GM19023 (cell line): Measurements from ENCODE around the gene DIDO1.
A peak's percentile ranks its signal among the peaks of the same experiment; 100 is the strongest.

Experiments used
- ATAC-seq: cut with Tn5 transposase; IDR thresholded peaks from one replicate; pipeline ENCODE4 v1.9.1; 2021; ENCODE audit warnings: mild to moderate bottlenecking, moderate library complexity; ENCODE audit not compliant: unreplicated experiment

Gene DIDO1

GRCh38 chr20:62951143-62951895, 25.0 kb upstream of the DIDO1 start:
- ATAC-seq: no peak

GRCh38 chr20:62950741-62951140, 24.4 kb upstream of the DIDO1 start:
- no peak for ATAC-seq

- no peak for ATAC-seq
Observed at GRCh38 chr20:62949962-62950361, 23.7 kb upstream of the DIDO1 start.

DNA sequence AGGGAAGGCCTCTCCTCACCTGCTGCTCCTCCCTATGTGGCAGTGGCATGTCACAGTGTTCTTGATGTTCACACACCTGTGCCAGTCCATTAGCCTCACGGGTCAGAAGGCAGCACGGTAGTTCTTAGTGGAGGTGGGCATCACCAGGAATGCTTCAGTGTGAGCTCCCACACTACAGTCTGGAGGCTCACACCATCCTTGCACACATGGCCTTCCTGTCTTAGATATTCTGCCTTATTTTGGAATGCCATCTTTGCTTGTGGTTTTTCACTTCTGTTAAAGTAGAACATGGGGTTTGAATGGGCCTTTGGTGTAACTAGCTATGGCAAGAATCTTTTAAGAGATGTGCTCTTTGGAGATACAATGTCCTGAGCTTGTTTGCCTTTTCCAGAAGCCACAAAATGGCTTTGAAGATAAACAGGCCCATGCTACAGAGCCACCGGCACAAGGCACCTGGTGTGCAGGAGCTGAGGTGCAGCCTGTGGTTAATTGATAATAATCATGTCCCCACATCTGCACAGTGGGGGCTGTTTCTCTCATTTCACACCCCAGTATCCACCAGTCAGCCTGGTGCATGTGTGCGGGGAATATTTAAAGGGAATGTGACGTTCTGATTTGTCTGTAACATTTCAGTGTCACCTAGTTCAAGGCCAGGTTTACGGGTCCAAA, 23.0 kb upstream of the DIDO1 start:
- ATAC-seq: no peak

- no peak for ATAC-seq
Observed at GRCh38 chr20:62947532-62948300, 21.4 kb upstream of the DIDO1 start.

DNA sequence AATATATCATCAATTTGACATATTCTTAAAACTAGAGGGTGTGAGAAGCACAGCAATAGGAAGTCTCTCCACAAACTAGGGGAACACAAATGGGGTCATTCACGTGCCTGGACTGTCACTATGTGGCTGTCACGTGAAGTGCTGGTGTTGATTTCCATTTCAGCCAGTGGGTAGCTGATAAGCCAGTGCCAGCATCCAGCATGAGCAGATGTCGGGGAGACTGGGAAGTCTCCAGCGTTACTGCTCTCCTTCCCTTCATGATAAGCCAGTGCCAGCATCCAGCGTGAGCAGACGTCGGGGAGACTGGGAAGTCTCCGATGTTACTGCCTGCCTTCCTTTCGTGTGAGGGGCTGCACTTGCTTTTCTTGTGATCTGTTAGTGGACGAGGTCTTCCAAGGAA, 20.6 kb upstream of the DIDO1 start:
- no peak for ATAC-seq

GRCh38 chr20:62945771-62946339, 19.6 kb upstream of the DIDO1 start:
- no peak for ATAC-seq

- no peak for ATAC-seq
Observed at GRCh38 chr20:62944746-62945145, 18.4 kb upstream of the DIDO1 start.

GRCh38 chr20:62944184-62944583, 17.9 kb upstream of the DIDO1 start:
- ATAC-seq: no peak

DNA sequence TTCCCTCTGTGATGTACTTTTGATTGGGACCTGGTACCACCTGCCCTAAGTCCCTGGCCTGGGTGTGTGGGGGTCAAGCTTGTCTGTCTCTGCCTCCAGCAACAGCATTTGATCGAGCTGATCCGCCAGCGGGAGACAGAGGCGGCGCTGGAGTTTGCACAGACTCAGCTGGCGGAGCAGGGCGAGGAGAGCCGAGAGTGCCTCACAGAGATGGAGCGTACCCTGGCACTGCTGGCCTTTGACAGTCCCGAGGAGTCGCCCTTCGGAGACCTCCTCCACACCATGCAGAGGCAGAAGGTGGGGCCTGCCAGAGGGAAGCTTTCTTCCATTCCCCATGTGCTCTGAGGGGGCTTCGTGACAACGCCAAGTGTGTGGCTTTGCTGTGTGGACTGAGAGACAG, 17.1 kb upstream of the DIDO1 start:
- ATAC-seq: no peak

GRCh38 chr20:62942456-62942855, 16.2 kb upstream of the DIDO1 start:
- no peak for ATAC-seq

- ATAC-seq: no peak
Observed at GRCh38 chr20:62941792-62942191, 15.5 kb upstream of the DIDO1 start.

GRCh38 chr20:62940875-62941274, 14.6 kb upstream of the DIDO1 start:
- no peak for ATAC-seq

GRCh38 chr20:62938105-62938888, 12.0 kb upstream of the DIDO1 start, which contains the start of gene GID8:
TSS of gene GID8 (plus strand) at chr20:62938147. CDS start at chr20:62941503, 3,356 bp downstream.
- ATAC-seq: peak; percentile 44

DNA sequence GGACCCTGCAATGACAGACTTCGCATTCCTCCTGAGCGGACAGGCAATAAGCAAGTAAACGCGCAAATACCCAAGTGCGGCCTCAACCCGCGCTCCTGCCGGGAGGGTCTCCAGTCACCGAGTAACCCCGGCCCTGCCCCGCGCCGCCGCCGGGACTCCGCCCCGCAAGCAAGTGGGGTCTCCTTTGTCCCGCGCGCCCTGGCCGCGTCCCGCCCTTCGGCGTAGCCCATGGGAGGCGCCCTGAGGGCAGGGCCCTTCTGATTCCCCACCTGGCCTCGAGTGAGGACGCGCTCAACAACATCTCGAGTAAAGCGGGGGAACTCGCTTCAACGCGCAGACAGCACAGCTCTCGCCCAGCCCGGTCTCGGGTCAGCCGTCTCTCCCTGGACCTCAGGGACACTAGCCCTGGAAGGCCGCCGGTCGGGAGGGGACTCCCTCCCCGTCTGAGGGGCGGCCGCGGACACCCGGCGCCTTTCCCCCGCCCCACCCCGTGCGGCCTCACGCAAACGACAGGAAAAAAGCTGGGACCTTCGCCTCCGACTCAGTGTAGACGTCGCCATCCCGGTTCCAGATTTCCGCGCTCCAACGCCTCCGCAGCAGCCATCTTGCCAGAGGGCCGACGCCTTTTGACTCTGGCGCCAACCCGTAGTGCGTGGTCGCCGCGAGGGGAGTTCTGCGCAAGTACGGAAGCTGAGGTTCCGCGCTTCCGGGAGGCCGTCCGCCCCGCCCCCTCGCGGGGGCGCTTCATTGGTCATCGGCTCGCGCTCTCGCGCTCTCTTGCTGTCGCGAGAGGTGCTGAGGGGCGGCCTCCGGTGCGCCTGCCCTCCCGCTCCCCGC, 11.2 kb upstream of the DIDO1 start:
- ATAC-seq: peak; percentile 81

- ATAC-seq: no peak
Observed at GRCh38 chr20:62935968-62936585, 9.8 kb upstream of the DIDO1 start.

DNA sequence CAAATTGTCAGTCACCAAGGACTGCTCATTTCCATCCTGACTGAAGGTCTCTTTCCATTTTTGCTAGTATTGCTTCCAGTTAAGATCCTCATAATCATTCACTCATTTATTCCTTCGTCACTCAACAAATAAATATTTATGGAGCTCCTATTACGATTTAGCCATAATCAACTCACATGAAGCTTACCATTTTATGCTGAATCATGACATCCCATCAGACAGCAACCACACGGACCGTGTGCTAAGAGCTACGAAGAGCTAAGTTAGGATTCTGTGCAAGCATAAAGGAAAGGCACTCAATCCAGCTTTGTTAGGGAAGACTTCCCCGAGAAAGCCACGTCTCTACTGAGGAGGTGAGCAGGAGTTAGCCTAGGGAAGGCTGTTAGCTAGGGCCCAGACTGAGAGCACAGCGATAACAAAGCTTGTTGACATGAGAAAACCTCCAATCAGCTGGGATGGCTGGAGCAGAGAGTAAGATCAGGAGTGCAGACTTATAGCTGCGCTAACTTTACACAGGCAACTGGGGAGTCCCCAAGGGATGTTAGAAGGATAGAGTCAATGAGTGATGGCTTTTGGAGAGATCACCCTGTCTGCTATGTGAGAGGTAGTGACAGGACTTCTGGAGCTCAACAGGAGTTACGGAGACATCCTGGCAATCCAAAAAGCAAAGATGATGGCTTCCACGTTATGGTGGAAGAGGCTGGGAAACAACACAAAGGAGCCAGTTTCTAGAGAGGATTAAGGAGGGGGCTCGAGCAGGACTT, 9.1 kb upstream of the DIDO1 start:
- ATAC-seq: no peak

GRCh38 chr20:62933966-62934365, 7.7 kb upstream of the DIDO1 start:
- no peak for ATAC-seq

DNA sequence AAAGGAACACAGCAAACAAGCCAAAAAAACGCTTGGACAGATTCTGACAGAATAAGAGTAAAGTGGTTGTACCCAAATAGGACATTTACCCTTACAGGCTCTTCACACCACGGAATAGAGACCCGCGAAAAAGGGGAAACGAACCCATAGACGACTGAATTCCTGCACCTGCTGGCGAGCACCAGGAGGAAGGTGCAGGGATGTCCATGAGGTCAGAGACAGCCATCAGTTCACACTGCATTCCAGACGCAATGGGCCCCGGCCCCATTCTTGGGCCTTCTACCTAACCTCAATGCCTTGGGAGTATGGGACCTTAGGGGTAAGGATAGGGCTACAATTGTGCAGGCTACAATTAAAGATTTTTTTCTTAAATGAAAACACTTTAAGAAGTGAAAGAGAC, 5.2 kb upstream of the DIDO1 start:
- no peak for ATAC-seq
